Mesendoderm (in vitro differentiated cells): Measurements from ENCODE around the gene ADAM10.
"Not testable (repeated sequence)": the region's sequence is repeated elsewhere in the genome, so short reads cannot be mapped to it uniquely, and the experiment has no call there.

ENCODE experiments used
- DNase-seq: peaks from one replicate; pipeline ENCODE4 v3.0.0; 2013
- H2AK5ac ChIP-seq: 2 replicates; pipeline ENCODE4 v1.6.1; 2013; ENCODE audit warnings: low read length, inconsistent platforms
- H2BK120ac ChIP-seq: 2 replicates; pipeline ENCODE4 v1.6.1; 2013; ENCODE audit warnings: low read depth, mild to moderate bottlenecking, low read length, moderate library complexity, mixed read lengths
- H2BK15ac ChIP-seq: replicated peaks from 2 replicates; pipeline ENCODE4 v1.6.1; 2013; ENCODE audit warnings: low read depth, mild to moderate bottlenecking, moderate library complexity
- H2BK5ac ChIP-seq: 2 replicates; pipeline ENCODE4 v1.6.1; 2013; ENCODE audit warnings: low read length, inconsistent platforms
- H3K18ac ChIP-seq: 2 replicates; pipeline ENCODE4 v1.6.1; 2013; ENCODE audit warnings: mild to moderate bottlenecking, low read length, mixed read lengths
- H3K23ac ChIP-seq: one replicate; pipeline ENCODE4 v1.6.1; 2013; ENCODE audit warnings: low read length
- H3K27ac ChIP-seq: 2 replicates; pipeline ENCODE4 v1.5.1; 2013; ENCODE audit warnings: low read depth, mild to moderate bottlenecking, inconsistent platforms, low read length, moderate library complexity
- H3K27me3 ChIP-seq: 2 replicates; pipeline ENCODE4 v1.6.1; 2013; ENCODE audit warnings: low read length, control low read depth, mild to moderate bottlenecking, inconsistent platforms; ENCODE audit not compliant: insufficient read depth, poor library complexity
- H3K36me3 ChIP-seq: 2 replicates; pipeline ENCODE4 v1.6.1; 2013; ENCODE audit warnings: low read length, inconsistent platforms; ENCODE audit not compliant: control insufficient read depth, insufficient read depth
- H3K4ac ChIP-seq: one replicate; pipeline ENCODE4 v1.6.1; 2013; ENCODE audit warnings: low read depth, mild to moderate bottlenecking, low read length, moderate library complexity
- H3K4me1 ChIP-seq: 2 replicates; pipeline ENCODE4 v1.6.1; 2013; ENCODE audit warnings: low read depth, low read length, inconsistent platforms; ENCODE audit not compliant: control insufficient read depth
- H3K4me2 ChIP-seq: 2 replicates; pipeline ENCODE4 v1.6.1; 2013; ENCODE audit warnings: low read length
- H3K4me3 ChIP-seq: 2 replicates; pipeline ENCODE4 v1.5.1; 2013; ENCODE audit warnings: mild to moderate bottlenecking, low read length
- H3K56ac ChIP-seq: one replicate; pipeline ENCODE4 v1.6.1; 2013; ENCODE audit warnings: low read length
- H3K79me1 ChIP-seq: 2 replicates; pipeline ENCODE4 v1.6.1; 2013; ENCODE audit warnings: low read length, inconsistent platforms
- H3K79me2 ChIP-seq: 2 replicates; pipeline ENCODE4 v1.6.1; 2013; ENCODE audit warnings: mild to moderate bottlenecking, low read length; ENCODE audit not compliant: control insufficient read depth, insufficient read depth
- H3K9ac ChIP-seq: 2 replicates; pipeline ENCODE4 v1.6.1; 2013; ENCODE audit warnings: low read length, inconsistent platforms
- H4K5ac ChIP-seq: one replicate; pipeline ENCODE4 v1.6.1; 2013; ENCODE audit warnings: low read length
- H4K8ac ChIP-seq: one replicate; pipeline ENCODE4 v1.6.1; 2013; ENCODE audit warnings: low read depth, mild to moderate bottlenecking, control low read depth, low read length, moderate library complexity
- WGBS: extraction: QIAGEN DNeasy Blood & Tissue Kit; methylation state at CpG from one replicate; pipeline ENCODE4 v1.1.7; 2013; ENCODE audit warnings: low lambda C conversion rate, missing lambda C conversion rate; ENCODE audit not compliant: insufficient coverage; ENCODE audit errors: extremely low coverage; 5-methylcytosine and 5-hydroxymethylcytosine counted together

Gene ADAM10

GRCh38 chr15:58626378-58626777 is 123.1 kb downstream of the ADAM10 start:
- no peaks in the 10 kb centered on the region for H3K79me2 ChIP-seq

GRCh38 chr15:58622877-58623276 is 126.6 kb downstream of the ADAM10 start:
- Histone ChIP-seq H3K79me2 (no peaks in the 10 kb centered on the region), H2BK15ac (no peak overlapping the region), H3K27ac (no peak overlapping the region), H4K8ac (no peak overlapping the region), H3K4me2 (no peak overlapping the region), H3K4ac (no peak overlapping the region), H3K27me3 (no peaks in the 10 kb centered on the region), H2BK120ac (no peak overlapping the region), H3K9ac (no peak overlapping the region), H2BK5ac (no peak overlapping the region), H2AK5ac (no peak overlapping the region), H3K23ac (no peak overlapping the region), H3K4me1 (no peaks in the 10 kb centered on the region), H3K56ac (no peak overlapping the region), H3K36me3 (no peaks in the 10 kb centered on the region), H3K4me3 (no peak overlapping the region), H3K79me1 (no peaks in the 10 kb centered on the region), H3K18ac (no peak overlapping the region), H4K5ac (no peak overlapping the region)
- no peak for DNase-seq
- WGBS: no CpG with 5 or more reads among the region's 3 CpGs

More at GRCh38 chr15:58626378-58626777, 123.1 kb downstream of the ADAM10 start:
- no peaks in the 10 kb centered on the region for H3K27me3 ChIP-seq
- no peak overlapping the region for H3K4ac ChIP-seq
- H3K9ac ChIP-seq: no peak overlapping the region
- H3K4me3 ChIP-seq: no peak overlapping the region
- no peak overlapping the region for H3K4me2 ChIP-seq
- no peak overlapping the region for H2BK15ac ChIP-seq
- no peak overlapping the region for H2AK5ac ChIP-seq
- DNase-seq: no peak
- no peak overlapping the region for H2BK5ac ChIP-seq
- H3K23ac ChIP-seq: no peak overlapping the region
- no peak overlapping the region for H2BK120ac ChIP-seq
- no peaks in the 10 kb centered on the region for H3K36me3 ChIP-seq
- H3K27ac ChIP-seq: no peak overlapping the region
- H3K18ac ChIP-seq: no peak overlapping the region
- WGBS: no CpG with 5 or more reads among the region's 3 CpGs
- H4K8ac ChIP-seq: no peak overlapping the region
- no peak overlapping the region for H4K5ac ChIP-seq
- no peak overlapping the region for H3K56ac ChIP-seq
- no peaks in the 10 kb centered on the region for H3K79me1 ChIP-seq
- H3K4me1 ChIP-seq: no peaks in the 10 kb centered on the region

GRCh38 chr15:58620268-58620667 is 129.2 kb downstream of the ADAM10 start:
- not testable (repeated sequence) for H2BK15ac ChIP-seq, H3K36me3 ChIP-seq, H3K27me3 ChIP-seq, H3K27ac ChIP-seq, H3K4me1 ChIP-seq, H3K79me2 ChIP-seq, H2AK5ac ChIP-seq, H3K23ac ChIP-seq, H4K5ac ChIP-seq, H3K4ac ChIP-seq, H3K56ac ChIP-seq, H3K79me1 ChIP-seq, H3K4me2 ChIP-seq, H3K9ac ChIP-seq, DNase-seq, H2BK5ac ChIP-seq, H2BK120ac ChIP-seq, H4K8ac ChIP-seq, H3K4me3 ChIP-seq, H3K18ac ChIP-seq

GRCh38 chr15:58616171-58616570 is 133.3 kb downstream of the ADAM10 start:
- no peak overlapping the region for H3K4me2 ChIP-seq
- no peak overlapping the region for H3K9ac ChIP-seq
- H3K4ac ChIP-seq: no peak overlapping the region
- H2BK5ac ChIP-seq: no peak overlapping the region
- H3K27ac ChIP-seq: no peak overlapping the region
- no peak overlapping the region for H2BK15ac ChIP-seq
- H3K4me3 ChIP-seq: no peak overlapping the region
- H2AK5ac ChIP-seq: no peak overlapping the region
- peaks cover 4% of the 10 kb centered on the region for H3K4me1 ChIP-seq
- no peak overlapping the region for H4K8ac ChIP-seq
- H2BK120ac ChIP-seq: no peak overlapping the region
- no peak for DNase-seq
- H3K79me1 ChIP-seq: peaks cover 4% of the 10 kb centered on the region
- H3K56ac ChIP-seq: no peak overlapping the region
- no CpG with 5 or more reads among the region's 1 CpG for WGBS
- H3K18ac ChIP-seq: no peak overlapping the region
- H3K27me3 ChIP-seq: no peaks in the 10 kb centered on the region
- H3K23ac ChIP-seq: no peak overlapping the region
- no peaks in the 10 kb centered on the region for H3K79me2 ChIP-seq
- no peak overlapping the region for H4K5ac ChIP-seq
- no peaks in the 10 kb centered on the region for H3K36me3 ChIP-seq

- Histone ChIP-seq H2AK5ac (no peak overlapping the region), H2BK15ac (no peak overlapping the region), H3K79me1 (peaks cover 4% of the 10 kb centered on the region), H4K5ac (no peak overlapping the region), H3K23ac (no peak overlapping the region), H3K4me1 (peaks cover 4% of the 10 kb centered on the region), H4K8ac (no peak overlapping the region), H3K27me3 (no peaks in the 10 kb centered on the region), H3K27ac (no peak overlapping the region), H3K79me2 (no peaks in the 10 kb centered on the region), H3K56ac (no peak overlapping the region), H2BK120ac (no peak overlapping the region), H3K4ac (no peak overlapping the region), H3K4me3 (no peak overlapping the region), H3K18ac (no peak overlapping the region), H3K36me3 (no peaks in the 10 kb centered on the region), H3K9ac (no peak overlapping the region), H2BK5ac (no peak overlapping the region), H3K4me2 (no peak overlapping the region)
- no CpG with 5 or more reads among the region's 6 CpGs for WGBS
- peak; percentile 62 for DNase-seq
These were observed 137.5 kb downstream of the ADAM10 start for GRCh38 chr15:58611731-58612676.

GRCh38 chr15:58608711-58609110 is 140.8 kb downstream of the ADAM10 start:
- H3K4me3 ChIP-seq: no peak overlapping the region
- H3K36me3 ChIP-seq: no peaks in the 10 kb centered on the region
- H2BK120ac ChIP-seq: no peak overlapping the region
- H3K56ac ChIP-seq: no peak overlapping the region
- no peak overlapping the region for H4K5ac ChIP-seq
- H2AK5ac ChIP-seq: no peak overlapping the region
- H3K18ac ChIP-seq: no peak overlapping the region
- no peak overlapping the region for H2BK15ac ChIP-seq
- H2BK5ac ChIP-seq: no peak overlapping the region
- H3K79me2 ChIP-seq: no peaks in the 10 kb centered on the region
- H3K27me3 ChIP-seq: no peaks in the 10 kb centered on the region
- no peak overlapping the region for H3K27ac ChIP-seq
- no peak overlapping the region for H4K8ac ChIP-seq
- no peak overlapping the region for H3K4ac ChIP-seq
- H3K79me1 ChIP-seq: peaks cover 6% of the 10 kb centered on the region
- DNase-seq: no peak
- peaks cover 4% of the 10 kb centered on the region for H3K4me1 ChIP-seq
- WGBS: no CpG with 5 or more reads among the region's 1 CpG
- H3K23ac ChIP-seq: no peak overlapping the region
- H3K4me2 ChIP-seq: no peak overlapping the region
- H3K9ac ChIP-seq: no peak overlapping the region
